Liver (tissue), 9 donors: ENCODE data around the gene CLIC3. TPM values are rescaled to one million over a fixed set of nuclear protein-coding genes. Genes with fewer than 3 reads are reported as not detected.

ENCODE experiments used
- DNase-seq: peaks from one replicate; pipeline ENCODE4 v3.0.0-alpha.2; 2017; ENCODE audit warnings: low spot score
- H3K27ac ChIP-seq, 2 donors: one replicate each; pipeline ENCODE4 v1.7.0; 2013; ENCODE audit warnings: inconsistent platforms in 2 of 2, low read length in 2 of 2, control low read depth in 1 of 2, low read depth in 1 of 2, mild to moderate bottlenecking in 1 of 2
- H3K27me3 ChIP-seq, 4 donors: one replicate each; pipeline versions ENCODE4 v1.6.1 to v1.7.0; 2013; ENCODE audit warnings: low read length in 3 of 4, inconsistent platforms in 1 of 4, mild to moderate bottlenecking in 1 of 4, moderate library complexity in 1 of 4; ENCODE audit not compliant: control insufficient read depth in 4 of 4, insufficient read depth in 4 of 4
- H3K36me3 ChIP-seq, 4 donors: one replicate each; pipeline versions ENCODE4 v1.6.1 to v1.7.0; 2013; ENCODE audit warnings: low read length in 3 of 4, mild to moderate bottlenecking in 3 of 4, low read depth in 1 of 4, moderate library complexity in 1 of 4; ENCODE audit not compliant: control insufficient read depth in 4 of 4, insufficient read depth in 3 of 4
- H3K4me1 ChIP-seq, 4 donors: one replicate each; pipeline versions ENCODE4 v1.6.1 to v1.7.0; 2013; ENCODE audit warnings: low read length in 3 of 4, mild to moderate bottlenecking in 3 of 4, moderate library complexity in 1 of 4; ENCODE audit not compliant: control insufficient read depth in 4 of 4, insufficient read depth in 4 of 4
- H3K4me3 ChIP-seq, 3 donors: one replicate each; pipeline versions ENCODE4 v1.6.1 to v1.7.0; 2013; ENCODE audit warnings: low read length in 3 of 3, control low read depth in 1 of 3, low read depth in 1 of 3, mild to moderate bottlenecking in 1 of 3
- H3K9ac ChIP-seq, 2 donors: one replicate each; pipeline ENCODE4 v1.7.0; 2013; ENCODE audit warnings: low read length in 2 of 2, mild to moderate bottlenecking in 2 of 2, moderate library complexity in 2 of 2, control low read depth in 1 of 2, low read depth in 1 of 2
- H3K9me3 ChIP-seq, 4 donors: one replicate each; pipeline versions ENCODE4 v1.6.1 to v1.7.0; 2013; ENCODE audit warnings: low read length in 3 of 4; ENCODE audit not compliant: control insufficient read depth in 4 of 4
- ATF3 ChIP-seq: IDR thresholded peaks from 2 replicates; pipeline ENCODE4 v1.6.1; 2016; ENCODE audit warnings: antibody characterized with exemption
- EGR1 ChIP-seq, 2 donors: IDR thresholded peaks; 2 replicates each; pipeline ENCODE4 v1.6.1; 2016 to 2018; ENCODE audit warnings: antibody characterized with exemption in 2 of 2, low read depth in 2 of 2
- FOXA1 ChIP-seq: IDR thresholded peaks from 2 replicates; pipeline ENCODE4 v1.6.1; 2016; ENCODE audit warnings: antibody characterized with exemption
- GABPA ChIP-seq, 2 donors: IDR thresholded peaks in 1 of 2; conservative IDR thresholded peaks in 1 of 2; 2 replicates each; pipeline ENCODE4 v1.6.1; 2016; ENCODE audit warnings: antibody characterized with exemption in 2 of 2, mild to moderate bottlenecking in 1 of 2, moderate library complexity in 1 of 2
- HNF4A ChIP-seq, 2 donors: conservative IDR thresholded peaks; 2 replicates each; pipeline ENCODE4 v1.6.1; 2016; ENCODE audit warnings: antibody characterized with exemption in 2 of 2, mild to moderate bottlenecking in 2 of 2
- HNF4G ChIP-seq: IDR thresholded peaks from 2 replicates; pipeline ENCODE4 v1.6.1; 2016; ENCODE audit warnings: antibody characterized with exemption
- JUND ChIP-seq, 2 donors: IDR thresholded peaks; 2 replicates each; pipeline ENCODE4 v1.6.1; 2016; ENCODE audit warnings: antibody characterized with exemption in 2 of 2
- MAX ChIP-seq: IDR thresholded peaks from 2 replicates; pipeline ENCODE4 v1.6.1; 2016; ENCODE audit warnings: antibody characterized with exemption
- NR2F2 ChIP-seq: IDR thresholded peaks from 2 replicates; pipeline ENCODE4 v1.6.1; 2016; ENCODE audit warnings: antibody characterized with exemption
- RAD21 ChIP-seq, 2 donors: IDR thresholded peaks; 2 replicates each; pipeline ENCODE4 v1.6.1; 2016; ENCODE audit warnings: antibody characterized with exemption in 2 of 2, mild to moderate bottlenecking in 2 of 2
- RXRA ChIP-seq, 2 donors: IDR thresholded peaks; 2 replicates each; pipeline ENCODE4 v1.6.1; 2017 to 2018; ENCODE audit warnings: antibody characterized with exemption in 2 of 2, mild to moderate bottlenecking in 1 of 2
- SP1 ChIP-seq: IDR thresholded peaks from 2 replicates; pipeline ENCODE4 v1.6.1; 2018; ENCODE audit warnings: antibody characterized with exemption, mild to moderate bottlenecking
- TAF1 ChIP-seq: conservative IDR thresholded peaks from 2 replicates; pipeline ENCODE4 v1.6.1; 2016; ENCODE audit warnings: antibody characterized with exemption, mild to moderate bottlenecking
- YY1 ChIP-seq: IDR thresholded peaks from 2 replicates; pipeline ENCODE4 v1.6.1; 2016; ENCODE audit warnings: antibody characterized with exemption, mild to moderate bottlenecking
- ZBTB33 ChIP-seq: IDR thresholded peaks from 2 replicates; pipeline ENCODE4 v1.6.1; 2016; ENCODE audit warnings: antibody characterized with exemption
- WGBS: extraction: QIAGEN DNeasy Blood & Tissue Kit; methylation state at CpG from one replicate; pipeline ENCODE4 v1.1.7; 2013; 5-methylcytosine and 5-hydroxymethylcytosine counted together
- polyA plus RNA-seq, 2 donors: library from polyadenylated mRNA; stranded (reverse) in 1 of 2; unstranded in 1 of 2; fragments of 200-250 nt in 1 of 2; fragments of >200 nt in 1 of 2; fragmentation: Nextera tagmentation in 1 of 2; extraction: Ambion mirVana in 1 of 2; gene quantifications; one replicate each; pipeline versions ENCODE4 v1.2.1 to v1.2.3, GENCODE V29; 2013 to 2015
- total RNA-seq, 2 donors: library from RNA; depleted of rRNA; stranded (reverse); fragments of >200 nt; gene quantifications; one replicate each; pipeline ENCODE4 v1.2.3, GENCODE V29; 2014
- TF ChIP-seq, protein P1 (sequence below): fragments of 150-350 bp; IDR thresholded peaks from 2 replicates; pipeline ENCODE4 v1.5.1; 2017; ENCODE audit warnings: improper control_type of control experiment, low read depth, low read length; ENCODE audit not compliant: missing input control
- TF ChIP-seq, protein P2 (sequence below): IDR thresholded peaks from 2 replicates; pipeline ENCODE4 v1.6.1; 2016; ENCODE audit warnings: antibody characterized with exemption, mild to moderate bottlenecking
- donor health status: healthy.
- donor health status: healthy.
- donor health status: healthy.
- donor health status: healthy.
- donor health status: healthy.

CLIC3 gene
- total and polyA plus RNA-seq, 4 donors, result 0.33 to 0.83 (median 0.40) TPM

DNA sequence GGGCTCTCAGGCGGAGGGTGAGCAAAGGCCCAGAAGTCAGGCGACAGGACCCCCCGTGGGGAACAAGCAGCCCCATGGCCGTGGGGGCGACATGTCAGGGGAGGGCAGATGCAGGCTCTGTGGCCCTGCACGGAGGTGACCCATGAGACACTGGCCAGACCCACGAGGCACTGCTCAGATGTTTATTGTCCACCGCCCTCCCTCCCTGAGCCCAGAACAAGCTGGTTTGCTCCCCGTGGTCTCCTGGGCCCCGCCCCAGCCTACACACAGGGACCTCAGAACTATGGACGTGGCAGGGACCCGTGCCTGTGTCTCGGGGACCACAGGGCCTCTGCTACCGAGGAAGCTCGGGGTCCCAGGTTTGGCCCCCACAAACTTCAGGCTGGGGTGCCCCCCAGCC lies 33.6 kb upstream of the CLIC3 start:
- no peak overlapping the region for H3K4me3 ChIP-seq
- H3K27ac ChIP-seq, result peak overlapping the region; percentile 6 to 53
- 72% methylated on average over 15 of the region's 15 CpGs for WGBS
- no peak for DNase-seq
- TF ChIP-seq FOXA1, result no peak
- TF ChIP-seq HNF4G, result no peak
- H3K9me3 ChIP-seq, result no peaks in the 10 kb centered on the region
- no peaks in the 10 kb centered on the region for H3K27me3 ChIP-seq
- no peak overlapping the region for H3K9ac ChIP-seq
- peaks cover 25 to 46% (median 37%) of the 10 kb centered on the region in 4 donors for H3K4me1 ChIP-seq
- H3K36me3 ChIP-seq, result no peaks in the 10 kb centered on the region

- no peak for TF ChIP-seq EGR1 (IDR thresholded peaks at IDR 0.05; ENCODE audit: low read depth in 2 of 2)
- TF ChIP-seq TAF1, result no peak
- no peak for TF ChIP-seq ZBTB33
- no peak for TF ChIP-seq GABPA (IDR thresholded peaks at IDR 0.05 in 1 of 2, conservative IDR thresholded peaks at IDR 0.05 in 1 of 2)
- peak; percentile 41 to 77 for TF ChIP-seq RAD21 (IDR thresholded peaks at IDR 0.05)
- TF ChIP-seq HNF4A (conservative IDR thresholded peaks at IDR 0.05), result no peak
- TF ChIP-seq FOXA1, result no peak
- TF ChIP-seq YY1, result no peak
- TF ChIP-seq HNF4G, result no peak
- TF ChIP-seq NR2F2, result peak; percentile 60
- TF ChIP-seq, protein P1, sequence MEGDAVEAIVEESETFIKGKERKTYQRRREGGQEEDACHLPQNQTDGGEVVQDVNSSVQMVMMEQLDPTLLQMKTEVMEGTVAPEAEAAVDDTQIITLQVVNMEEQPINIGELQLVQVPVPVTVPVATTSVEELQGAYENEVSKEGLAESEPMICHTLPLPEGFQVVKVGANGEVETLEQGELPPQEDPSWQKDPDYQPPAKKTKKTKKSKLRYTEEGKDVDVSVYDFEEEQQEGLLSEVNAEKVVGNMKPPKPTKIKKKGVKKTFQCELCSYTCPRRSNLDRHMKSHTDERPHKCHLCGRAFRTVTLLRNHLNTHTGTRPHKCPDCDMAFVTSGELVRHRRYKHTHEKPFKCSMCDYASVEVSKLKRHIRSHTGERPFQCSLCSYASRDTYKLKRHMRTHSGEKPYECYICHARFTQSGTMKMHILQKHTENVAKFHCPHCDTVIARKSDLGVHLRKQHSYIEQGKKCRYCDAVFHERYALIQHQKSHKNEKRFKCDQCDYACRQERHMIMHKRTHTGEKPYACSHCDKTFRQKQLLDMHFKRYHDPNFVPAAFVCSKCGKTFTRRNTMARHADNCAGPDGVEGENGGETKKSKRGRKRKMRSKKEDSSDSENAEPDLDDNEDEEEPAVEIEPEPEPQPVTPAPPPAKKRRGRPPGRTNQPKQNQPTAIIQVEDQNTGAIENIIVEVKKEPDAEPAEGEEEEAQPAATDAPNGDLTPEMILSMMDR, result peak; percentile 80
- no peak for TF ChIP-seq RXRA (IDR thresholded peaks at IDR 0.05)
- TF ChIP-seq, protein P2, sequence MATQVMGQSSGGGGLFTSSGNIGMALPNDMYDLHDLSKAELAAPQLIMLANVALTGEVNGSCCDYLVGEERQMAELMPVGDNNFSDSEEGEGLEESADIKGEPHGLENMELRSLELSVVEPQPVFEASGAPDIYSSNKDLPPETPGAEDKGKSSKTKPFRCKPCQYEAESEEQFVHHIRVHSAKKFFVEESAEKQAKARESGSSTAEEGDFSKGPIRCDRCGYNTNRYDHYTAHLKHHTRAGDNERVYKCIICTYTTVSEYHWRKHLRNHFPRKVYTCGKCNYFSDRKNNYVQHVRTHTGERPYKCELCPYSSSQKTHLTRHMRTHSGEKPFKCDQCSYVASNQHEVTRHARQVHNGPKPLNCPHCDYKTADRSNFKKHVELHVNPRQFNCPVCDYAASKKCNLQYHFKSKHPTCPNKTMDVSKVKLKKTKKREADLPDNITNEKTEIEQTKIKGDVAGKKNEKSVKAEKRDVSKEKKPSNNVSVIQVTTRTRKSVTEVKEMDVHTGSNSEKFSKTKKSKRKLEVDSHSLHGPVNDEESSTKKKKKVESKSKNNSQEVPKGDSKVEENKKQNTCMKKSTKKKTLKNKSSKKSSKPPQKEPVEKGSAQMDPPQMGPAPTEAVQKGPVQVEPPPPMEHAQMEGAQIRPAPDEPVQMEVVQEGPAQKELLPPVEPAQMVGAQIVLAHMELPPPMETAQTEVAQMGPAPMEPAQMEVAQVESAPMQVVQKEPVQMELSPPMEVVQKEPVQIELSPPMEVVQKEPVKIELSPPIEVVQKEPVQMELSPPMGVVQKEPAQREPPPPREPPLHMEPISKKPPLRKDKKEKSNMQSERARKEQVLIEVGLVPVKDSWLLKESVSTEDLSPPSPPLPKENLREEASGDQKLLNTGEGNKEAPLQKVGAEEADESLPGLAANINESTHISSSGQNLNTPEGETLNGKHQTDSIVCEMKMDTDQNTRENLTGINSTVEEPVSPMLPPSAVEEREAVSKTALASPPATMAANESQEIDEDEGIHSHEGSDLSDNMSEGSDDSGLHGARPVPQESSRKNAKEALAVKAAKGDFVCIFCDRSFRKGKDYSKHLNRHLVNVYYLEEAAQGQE, result no peak
- peak; percentile 9 for TF ChIP-seq SP1
- no peak for TF ChIP-seq MAX
- TF ChIP-seq JUND (IDR thresholded peaks at IDR 0.05), result no peak
- no peak for TF ChIP-seq ATF3
- peak; percentile 88 for DNase-seq
- 31% methylated on average over 19 of the region's 19 CpGs for WGBS
- Histone ChIP-seq H3K9ac (no peak overlapping the region), H3K9me3 (no peaks in the 10 kb centered on the region), H3K4me1 (peaks cover 28 to 51% (median 35%) of the 10 kb centered on the region in 4 donors), H3K27ac (peak overlapping the region; percentile 25 to 53), H3K4me3 (peak overlapping the region in 1 of 3 donors; percentile 72), H3K36me3 (no peaks in the 10 kb centered on the region), H3K27me3 (no peaks in the 10 kb centered on the region)
Measured at GRCh38 chr9:137029058-137029936, 32.9 kb upstream of the CLIC3 start.
